H1 (cell line): ENCODE data around the gene FAM162A. TPM values are rescaled to one million over a fixed set of nuclear protein-coding genes. Genes with fewer than 3 reads are reported as not detected.

Experiments
- CTCF ChIA-PET: fragments of 300-600 bp; sonication (Branson Sonifier 250); formaldehyde crosslinking; loops from one replicate; lab custom pipeline; 2021; ENCODE audit not compliant: partially characterized antibody; lab: Charles Lee
- POLR2A ChIA-PET: fragments of 300-600 bp; sonication (Branson Sonifier 250); formaldehyde crosslinking; loops from one replicate; lab custom pipeline; 2021; ENCODE audit warnings: inconsistent platforms; ENCODE audit not compliant: partially characterized antibody; lab: Charles Lee
- DNase-seq, 2 experiments: peaks; one replicate each; pipeline versions ENCODE4 v3.0.0 to v3.0.0-alpha.2; 2010 to 2022; ENCODE audit warnings: low spot score in 2 of 2, low read depth in 1 of 2, mixed read lengths in 1 of 2
- FAIRE-seq: peaks from 2 replicates; lab custom pipeline; 2011; peaks lifted over from hg19 to GRCh38; lab: Jason Lieb, UNC
- H2AFZ ChIP-seq: 2 replicates; pipeline ENCODE4 v1.8.1; 2012; ENCODE audit warnings: low read length, inconsistent platforms
- H2AK5ac ChIP-seq: 2 replicates; pipeline ENCODE4 v1.6.1; 2013; ENCODE audit warnings: low read depth, low read length
- H2BK120ac ChIP-seq: replicated peaks from 2 replicates; pipeline ENCODE3; 2013; ENCODE audit warnings: low read depth, low read length, inconsistent platforms
- H2BK12ac ChIP-seq: 2 replicates; pipeline ENCODE4 v1.6.1; 2013; ENCODE audit warnings: low read depth, low read length
- H2BK15ac ChIP-seq: 2 replicates; pipeline ENCODE4 v1.6.1; 2013; ENCODE audit warnings: low read length
- H2BK20ac ChIP-seq: 2 replicates; pipeline ENCODE4 v1.6.1; 2013; ENCODE audit warnings: low read length
- H2BK5ac ChIP-seq: 2 replicates; pipeline ENCODE4 v1.6.1; 2013; ENCODE audit warnings: low read depth, low read length
- H3K14ac ChIP-seq: 2 replicates; pipeline ENCODE4 v1.6.1; 2013; ENCODE audit warnings: inconsistent platforms; ENCODE audit not compliant: insufficient read length
- H3K18ac ChIP-seq: 2 replicates; pipeline ENCODE4 v1.6.1; 2013; ENCODE audit warnings: low read length; ENCODE audit errors: extremely low read depth
- H3K23ac ChIP-seq: 2 replicates; pipeline ENCODE4 v1.6.1; 2013; ENCODE audit warnings: inconsistent platforms; ENCODE audit not compliant: insufficient read length
- H3K23me2 ChIP-seq: 2 replicates; pipeline ENCODE4 v1.6.1; 2013; ENCODE audit warnings: low read depth, low read length
- H3K27ac ChIP-seq: 2 replicates; pipeline ENCODE4 v1.6.1; 2011; ENCODE audit warnings: low read depth, low read length, inconsistent platforms
- H3K27me3 ChIP-seq, 4 experiments: replicated peaks in 1 of 4; 1 replicate in 1 of 4; 2 replicates in 3 of 4; pipeline versions ENCODE4 v1.6.1 to v1.8.1; 2011 to 2013; ENCODE audit warnings: low read length in 3 of 4, mild to moderate bottlenecking in 3 of 4, inconsistent platforms in 2 of 4, mixed read lengths in 2 of 4, moderate library complexity in 1 of 4; ENCODE audit not compliant: control insufficient read depth in 3 of 4, insufficient read depth in 3 of 4; ENCODE audit errors: extremely low read depth in 1 of 4
- H3K36me3 ChIP-seq, 4 experiments: 2 replicates each; pipeline versions ENCODE4 v1.6.1 to v1.8.1; 2011 to 2013; ENCODE audit warnings: mild to moderate bottlenecking in 4 of 4, low read length in 3 of 4, moderate library complexity in 2 of 4, control low read depth in 1 of 4, inconsistent platforms in 1 of 4; ENCODE audit not compliant: insufficient read depth in 4 of 4, control insufficient read depth in 2 of 4
- H3K4ac ChIP-seq: replicated peaks from 2 replicates; pipeline ENCODE3; 2013; ENCODE audit warnings: low read length, low read depth, mixed read lengths, inconsistent platforms; ENCODE audit not compliant: insufficient read length
- H3K4me1 ChIP-seq, 4 experiments: replicated peaks in 1 of 4; 1 replicate in 1 of 4; 2 replicates in 3 of 4; pipeline versions ENCODE4 v1.6.1 to v1.8.1; 2011 to 2013; ENCODE audit warnings: low read length in 3 of 4, inconsistent platforms in 2 of 4, mixed read lengths in 1 of 4; ENCODE audit not compliant: insufficient read depth in 4 of 4, control insufficient read depth in 3 of 4
- H3K4me2 ChIP-seq, 2 experiments: 2 replicates each; pipeline versions ENCODE4 v1.6.1 to v1.8.1; 2011 to 2013; ENCODE audit warnings: low read depth in 2 of 2, low read length in 2 of 2, control low read depth in 1 of 2, inconsistent platforms in 1 of 2, mild to moderate bottlenecking in 1 of 2; ENCODE audit not compliant: insufficient read depth in 1 of 2
- H3K4me3 ChIP-seq, 4 experiments: fragments of 200-600, 300-600 bp in 1 of 4; sonication (generic), shearing (Covaris generic), sonication (Bioruptor Twin) in 1 of 4; 2 replicates each; pipeline versions ENCODE4 v1.5.1 to v1.8.1; 2011 to 2016; ENCODE audit warnings: low read length in 4 of 4, low read depth in 3 of 4, control low read depth in 2 of 4, inconsistent platforms in 2 of 4, mild to moderate bottlenecking in 2 of 4, mixed read lengths in 1 of 4, moderate library complexity in 1 of 4; ENCODE audit not compliant: insufficient read depth in 2 of 4; ENCODE audit errors: extremely low read depth in 1 of 4
- H3K56ac ChIP-seq: replicated peaks from 2 replicates; pipeline ENCODE3; 2013; ENCODE audit warnings: low read depth, mild to moderate bottlenecking, mixed read lengths, low read length, inconsistent platforms; ENCODE audit not compliant: insufficient read length
- H3K79me1 ChIP-seq: 2 replicates; pipeline ENCODE4 v1.6.1; 2013; ENCODE audit warnings: low read depth, low read length, control low read depth
- H3K79me2 ChIP-seq, 2 experiments: 2 replicates each; pipeline versions ENCODE4 v1.6.1 to v1.8.1; 2012 to 2013; ENCODE audit warnings: low read length in 2 of 2, mild to moderate bottlenecking in 2 of 2, inconsistent platforms in 1 of 2; ENCODE audit not compliant: insufficient read depth in 2 of 2, control insufficient read depth in 1 of 2
- H3K9ac ChIP-seq, 4 experiments: replicated peaks in 1 of 4; 1 replicate in 1 of 4; 2 replicates in 3 of 4; pipeline versions ENCODE4 v1.6.1 to v1.8.1; 2011 to 2013; ENCODE audit warnings: low read depth in 3 of 4, low read length in 3 of 4, control low read depth in 2 of 4, mild to moderate bottlenecking in 2 of 4, moderate library complexity in 2 of 4, inconsistent platforms in 1 of 4; ENCODE audit errors: extremely low read depth in 1 of 4
- H3K9me3 ChIP-seq, 2 experiments: 2 replicates each; pipeline versions ENCODE4 v1.6.1 to v1.8.1; 2012 to 2013; ENCODE audit warnings: mild to moderate bottlenecking in 2 of 2, moderate library complexity in 2 of 2, control low read depth in 1 of 2, inconsistent platforms in 1 of 2, low read depth in 1 of 2, low read length in 1 of 2, mixed read lengths in 1 of 2; ENCODE audit not compliant: insufficient read depth in 2 of 2
- H4K20me1 ChIP-seq, 2 experiments: replicated peaks in 1 of 2; 2 replicates each; pipeline versions ENCODE3 to v1.8.1; 2011 to 2013; ENCODE audit warnings: inconsistent platforms in 2 of 2, low read length in 2 of 2, mild to moderate bottlenecking in 1 of 2; ENCODE audit not compliant: insufficient read depth in 2 of 2, control insufficient read depth in 1 of 2
- H4K5ac ChIP-seq: 2 replicates; pipeline ENCODE4 v1.6.1; 2013; ENCODE audit warnings: low read length, low read depth, mixed read lengths, inconsistent platforms; ENCODE audit not compliant: insufficient read length
- H4K8ac ChIP-seq: 2 replicates; pipeline ENCODE4 v1.8.0; 2013; ENCODE audit warnings: mild to moderate bottlenecking, moderate library complexity, low read length, inconsistent platforms; ENCODE audit not compliant: insufficient read depth; ENCODE audit errors: extremely low read depth
- H4K91ac ChIP-seq: replicated peaks from 2 replicates; pipeline ENCODE3; 2013; ENCODE audit warnings: low read length, mixed read lengths, inconsistent platforms; ENCODE audit not compliant: insufficient read length
- EZH2 ChIP-seq: fragments of 200-600 bp; sonication (generic); IDR thresholded peaks from 2 replicates; pipeline ENCODE4 v1.7.1; 2012; ENCODE audit warnings: low read depth, mild to moderate bottlenecking, moderate library complexity, low read length, inconsistent platforms; ENCODE audit not compliant: severe bottlenecking
- JUN ChIP-seq: IDR thresholded peaks from 2 replicates; pipeline ENCODE4 v1.6.1; 2011; ENCODE audit warnings: low read depth, mild to moderate bottlenecking, improper control_type of control experiment, low read length
- NRF1 ChIP-seq: IDR thresholded peaks from 2 replicates; pipeline ENCODE4 v1.6.1; 2011; ENCODE audit warnings: mild to moderate bottlenecking, low read depth, low read length, improper control_type of control experiment
- POU5F1 ChIP-seq: IDR thresholded peaks from 2 replicates; pipeline ENCODE4 v1.6.1; 2011; ENCODE audit warnings: low read depth, mild to moderate bottlenecking, low read length, moderate library complexity
- RFX5 ChIP-seq: IDR thresholded peaks from 2 replicates; pipeline ENCODE4 v1.6.1; 2011; ENCODE audit warnings: low read depth, low read length, improper control_type of control experiment, borderline replicate concordance
- SIX5 ChIP-seq: IDR thresholded peaks from 2 replicates; pipeline ENCODE4 v1.6.1; 2011; ENCODE audit warnings: mild to moderate bottlenecking, low read depth, low read length
- SRF ChIP-seq: IDR thresholded peaks from 2 replicates; pipeline ENCODE4 v1.6.1; 2011; ENCODE audit warnings: mild to moderate bottlenecking, low read depth, low read length, moderate library complexity
- TBP ChIP-seq: IDR thresholded peaks from 2 replicates; pipeline ENCODE4 v1.6.1; 2011; ENCODE audit warnings: low read depth, low read length, improper control_type of control experiment
- ZNF274 ChIP-seq: IDR thresholded peaks from 2 replicates; pipeline ENCODE4 v1.7.0; 2012; ENCODE audit warnings: low read length, borderline replicate concordance; ENCODE audit errors: extremely low read depth
- WGBS, 2 experiments: shearing (Covaris generic) in 1 of 2; methylation state at CpG; one replicate each; pipeline versions ENCODE4 v1.1.6 to v1.1.7; 2013 to 2015; ENCODE audit warnings: low lambda C conversion rate in 2 of 2, mixed read lengths in 2 of 2, inconsistent platforms in 1 of 2, low coverage in 1 of 2, missing lambda C conversion rate in 1 of 2; ENCODE audit not compliant: insufficient replicate concordance in 2 of 2, insufficient coverage in 1 of 2, insufficient read length in 1 of 2; ENCODE audit errors: extremely low coverage in 1 of 2, missing lambda C conversion rate in 1 of 2; 5-methylcytosine and 5-hydroxymethylcytosine counted together
- polyA plus RNA-seq, 7 experiments: library from polyadenylated mRNA; depleted of rRNA in 3 of 7; stranded (reverse) in 5 of 7; unstranded in 2 of 7; fragments of >200 nt in 5 of 7; fragments of 200-250 nt in 2 of 7; gene quantifications; 1 replicate in 5 of 7; 2 replicates in 1 of 7; 4 replicates in 1 of 7; pipeline versions ENCODE4 v1.2.1 to v1.2.3, GENCODE V29; 2011 to 2013; ENCODE audit warnings: missing spikeins in 2 of 7, mixed read lengths in 2 of 7
- total RNA-seq: library from RNA; stranded (reverse); fragmentation: NEBNext Ultra II Directional; extraction: Animal tissue kit (Norgen Biotek cat#: 25700); gene quantifications from 2 replicates; pipeline ENCODE4 v1.2.1, GENCODE V29; 2021
- TF ChIP-seq, protein P1 (sequence below): IDR thresholded peaks from 2 replicates; pipeline ENCODE4 v1.6.1; 2012; ENCODE audit warnings: low read length, inconsistent platforms

The FAM162A gene
- total and polyA plus RNA-seq, 2 of the 8 experiments (the other 6 are each of a cell fraction or from before 2014, with no cell fraction given), result 38.2 to 59.7 TPM

DNA sequence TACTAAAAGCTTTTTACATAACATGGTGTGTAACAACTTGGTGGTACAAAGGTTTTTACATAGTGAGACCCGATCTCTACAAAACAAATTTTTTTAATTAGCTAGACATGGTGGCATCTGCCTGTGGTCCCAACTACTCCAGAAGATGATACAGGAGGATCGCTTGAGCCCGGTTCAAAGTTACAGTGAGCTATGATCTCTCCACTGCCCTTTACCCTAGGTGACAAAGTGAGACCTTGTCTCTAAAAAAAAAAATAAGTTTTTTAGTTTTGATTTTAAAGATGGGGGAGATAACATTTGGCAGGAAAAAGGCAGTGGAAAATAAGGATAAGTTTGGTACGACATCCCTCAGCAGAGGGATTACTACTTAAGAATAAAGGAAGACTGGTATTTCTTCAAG lies 5.9 kb downstream of the FAM162A start:
- H3K9me3 ChIP-seq, result no peaks in the 10 kb centered on the region
- H3K79me1 ChIP-seq, result peaks cover 2% of the 10 kb centered on the region; the same call in 1 of the 2 replicates
- no peaks in the 10 kb centered on the region for H3K23me2 ChIP-seq
- H3K36me3 ChIP-seq, result peaks cover 0 to 7% (median 0%) of the 10 kb centered on the region in 4 experiments; a peak in 3 of 8 replicates
- no peak overlapping the region for H2AK5ac ChIP-seq
- no peak overlapping the region for H3K4ac ChIP-seq
- H3K4me2 ChIP-seq, result no peak overlapping the region
- H2AFZ ChIP-seq, result no peak overlapping the region
- CTCF ChIA-PET, result interaction anchor here (1.1 to 6.0 kb wide), 4 partner anchors 8 to 843 kb away, joined by 3 to 44 read pairs (median 6); partner anchors contain the start of gene PARP14
- H3K9ac ChIP-seq, result no peak overlapping the region
- no peak overlapping the region for H4K91ac ChIP-seq
- no peaks in the 10 kb centered on the region for H3K27me3 ChIP-seq
- 94% methylated on average over 4 of the region's 4 CpGs; no CpG with 5 or more reads in 1 of the 2 experiments for WGBS, 2 experiments
- no peak overlapping the region for H3K56ac ChIP-seq
- no peak overlapping the region for H3K27ac ChIP-seq
- H2BK12ac ChIP-seq, result no peak overlapping the region
- no peak overlapping the region for H2BK5ac ChIP-seq
- H2BK20ac ChIP-seq, result no peak overlapping the region
- H3K4me3 ChIP-seq, result no peak overlapping the region
- no peak overlapping the region for H2BK120ac ChIP-seq
- no peak for TF ChIP-seq JUN
- no peak for TF ChIP-seq NRF1
- TF ChIP-seq ZNF274, result no peak
- TF ChIP-seq SIX5, result no peak
- TF ChIP-seq, protein P1, sequence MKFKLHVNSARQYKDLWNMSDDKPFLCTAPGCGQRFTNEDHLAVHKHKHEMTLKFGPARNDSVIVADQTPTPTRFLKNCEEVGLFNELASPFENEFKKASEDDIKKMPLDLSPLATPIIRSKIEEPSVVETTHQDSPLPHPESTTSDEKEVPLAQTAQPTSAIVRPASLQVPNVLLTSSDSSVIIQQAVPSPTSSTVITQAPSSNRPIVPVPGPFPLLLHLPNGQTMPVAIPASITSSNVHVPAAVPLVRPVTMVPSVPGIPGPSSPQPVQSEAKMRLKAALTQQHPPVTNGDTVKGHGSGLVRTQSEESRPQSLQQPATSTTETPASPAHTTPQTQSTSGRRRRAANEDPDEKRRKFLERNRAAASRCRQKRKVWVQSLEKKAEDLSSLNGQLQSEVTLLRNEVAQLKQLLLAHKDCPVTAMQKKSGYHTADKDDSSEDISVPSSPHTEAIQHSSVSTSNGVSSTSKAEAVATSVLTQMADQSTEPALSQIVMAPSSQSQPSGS, result no peak
- no peak for TF ChIP-seq EZH2
- TF ChIP-seq SRF, result no peak
- TF ChIP-seq POU5F1, result no peak
- TF ChIP-seq RFX5, result no peak
- TF ChIP-seq TBP, result no peak
- no peak overlapping the region for H2BK15ac ChIP-seq
- DNase-seq (no peak), FAIRE-seq (no peak)
- H4K20me1 ChIP-seq, result peaks cover 0 to 2% of the 10 kb centered on the region in 2 experiments
- POLR2A ChIA-PET, result interaction anchor here (0.6 kb wide), 1 partner anchor 836 kb away, joined by 4 read pairs; no protein-coding TSS in a partner anchor
- H3K14ac ChIP-seq, result no peak overlapping the region
- H3K4me1 ChIP-seq, result peaks cover 0 to 3% (median 0%) of the 10 kb centered on the region in 4 experiments; a peak in 1 of 7 replicates
- no peak overlapping the region for H4K8ac ChIP-seq
- H3K79me2 ChIP-seq, result peaks cover 0 to 33% of the 10 kb centered on the region in 2 experiments; a peak in 2 of 4 replicates
- H4K5ac ChIP-seq, result no peak overlapping the region
- no peak overlapping the region for H3K23ac ChIP-seq
- H3K18ac ChIP-seq, result no peak overlapping the region
